ENCODE results near the gene FMNL2. TPM values are rescaled to one million over a fixed set of nuclear protein-coding genes. Genes with fewer than 3 reads are reported as not detected.
A peak's percentile ranks its signal among the peaks of the same experiment; 100 is the strongest.

The FMNL2 gene
- total and polyA plus RNA-seq, 11 donors, result 4.7 to 19.4 (median 5.5) TPM

DNA sequence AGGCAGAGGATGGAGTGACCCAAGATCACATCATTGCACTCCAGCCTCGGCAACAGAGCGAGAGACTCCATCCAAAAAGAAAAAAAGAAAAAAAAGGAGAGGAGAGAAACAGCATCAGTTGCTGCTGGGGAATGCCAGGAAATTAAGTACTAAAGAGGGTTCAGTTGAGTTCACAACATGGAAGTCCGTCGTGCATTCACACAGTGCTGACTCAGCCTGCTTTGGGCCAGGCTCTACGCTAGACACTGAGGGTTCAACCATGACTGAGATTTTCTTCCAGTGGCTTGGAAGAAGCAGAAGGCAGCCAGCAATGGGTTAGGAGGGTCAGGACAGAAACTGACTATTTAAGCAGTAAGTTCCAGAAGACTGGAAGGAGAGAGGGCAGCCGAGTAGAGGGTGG is 108.8 kb downstream of the FMNL2 start:
- Histone ChIP-seq H3K36me3 (no peaks in the 10 kb centered on the region), H3K4me1 (peaks cover 0 to 73% (median 20%) of the 10 kb centered on the region in 12 donors), H3K27me3 (no peaks in the 10 kb centered on the region), H3K27ac (peak overlapping the region in 3 of 12 donors; percentile 1 to 70 (median 2)), H3K9me3 (no peaks in the 10 kb centered on the region), H3K4me3 (no peak overlapping the region)
- intact Hi-C loops (cut with DNase I), result loop anchor here in 1 of 10 donors (5.0 kb wide), 1 partner anchor 39 kb away; no protein-coding TSS in a partner anchor
- TF ChIP-seq POLR2A (IDR thresholded peaks at IDR 0.05), result no peak
- TF ChIP-seq, protein P1, sequence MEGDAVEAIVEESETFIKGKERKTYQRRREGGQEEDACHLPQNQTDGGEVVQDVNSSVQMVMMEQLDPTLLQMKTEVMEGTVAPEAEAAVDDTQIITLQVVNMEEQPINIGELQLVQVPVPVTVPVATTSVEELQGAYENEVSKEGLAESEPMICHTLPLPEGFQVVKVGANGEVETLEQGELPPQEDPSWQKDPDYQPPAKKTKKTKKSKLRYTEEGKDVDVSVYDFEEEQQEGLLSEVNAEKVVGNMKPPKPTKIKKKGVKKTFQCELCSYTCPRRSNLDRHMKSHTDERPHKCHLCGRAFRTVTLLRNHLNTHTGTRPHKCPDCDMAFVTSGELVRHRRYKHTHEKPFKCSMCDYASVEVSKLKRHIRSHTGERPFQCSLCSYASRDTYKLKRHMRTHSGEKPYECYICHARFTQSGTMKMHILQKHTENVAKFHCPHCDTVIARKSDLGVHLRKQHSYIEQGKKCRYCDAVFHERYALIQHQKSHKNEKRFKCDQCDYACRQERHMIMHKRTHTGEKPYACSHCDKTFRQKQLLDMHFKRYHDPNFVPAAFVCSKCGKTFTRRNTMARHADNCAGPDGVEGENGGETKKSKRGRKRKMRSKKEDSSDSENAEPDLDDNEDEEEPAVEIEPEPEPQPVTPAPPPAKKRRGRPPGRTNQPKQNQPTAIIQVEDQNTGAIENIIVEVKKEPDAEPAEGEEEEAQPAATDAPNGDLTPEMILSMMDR (IDR thresholded peaks at IDR 0.05), result no peak
- no peak for ATAC-seq
- 69 to 80% (median 72%) methylated on average over 6 of the region's 6 CpGs for WGBS, 4 donors
- no peak for DNase-seq

DNA sequence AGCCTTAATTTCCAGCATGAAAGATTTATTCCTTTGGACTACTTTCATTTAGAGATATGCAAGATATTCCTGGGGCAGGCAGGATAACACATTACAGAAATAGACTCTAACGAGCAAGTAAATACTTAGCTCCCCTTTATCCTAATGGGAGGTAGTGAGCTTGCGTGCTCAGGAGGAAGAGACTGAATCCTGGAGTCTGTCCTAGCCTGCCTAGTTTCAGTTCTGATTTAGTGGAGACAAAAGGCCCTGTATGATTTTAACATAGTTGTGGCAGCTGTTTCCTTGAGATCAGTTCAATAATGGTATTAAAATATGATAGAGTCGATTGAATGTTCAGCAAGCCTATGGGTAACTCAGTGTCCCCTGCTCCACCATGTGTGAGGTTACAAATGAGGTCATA is 109.5 kb downstream of the FMNL2 start:
- intact Hi-C loops (cut with DNase I), result loop anchor here in 1 of 10 donors (5.0 kb wide), 1 partner anchor 38 kb away; no protein-coding TSS in a partner anchor
- no peak overlapping the region for H3K4me3 ChIP-seq
- WGBS, 4 donors, result 25 to 40% (median 38%) methylated on average over 3 of the region's 3 CpGs
- no peaks in the 10 kb centered on the region for H3K36me3 ChIP-seq
- H3K9me3 ChIP-seq, result no peaks in the 10 kb centered on the region
- H3K27ac ChIP-seq, result peak overlapping the region in 3 of 12 donors; percentile 1 to 70 (median 2)
- ATAC-seq (peak in 2 of 4 donors; percentile 33 to 45), DNase-seq (no peak)
- peaks cover 0 to 74% (median 21%) of the 10 kb centered on the region in 12 donors for H3K4me1 ChIP-seq
- H3K27me3 ChIP-seq, result no peaks in the 10 kb centered on the region
- no peak for TF ChIP-seq POLR2A (IDR thresholded peaks at IDR 0.05)
- TF ChIP-seq, protein P1 (IDR thresholded peaks at IDR 0.05), result no peak

DNA sequence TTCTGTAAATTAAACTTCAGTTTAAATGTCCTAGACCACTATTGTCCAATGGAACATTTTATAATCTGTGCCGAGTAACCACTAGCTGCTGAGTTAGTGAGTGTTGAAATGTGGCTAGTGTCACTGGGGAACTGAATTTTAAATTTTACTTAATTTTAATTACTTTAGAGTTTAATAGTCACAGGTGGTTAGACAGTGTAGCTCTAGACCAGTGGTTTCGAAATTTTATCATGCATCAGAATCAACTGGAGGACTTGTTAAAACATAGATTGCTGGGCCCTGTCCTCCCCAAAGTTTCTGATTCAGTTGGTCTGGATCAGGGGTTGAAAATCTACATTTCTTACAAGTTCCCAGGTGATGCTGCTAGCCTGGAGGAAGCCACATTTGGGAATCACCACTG is 110.4 kb downstream of the FMNL2 start:
- Histone ChIP-seq H3K9me3 (no peaks in the 10 kb centered on the region), H3K4me1 (peaks cover 0 to 66% (median 21%) of the 10 kb centered on the region in 12 donors), H3K27me3 (no peaks in the 10 kb centered on the region), H3K36me3 (no peaks in the 10 kb centered on the region), H3K4me3 (no peak overlapping the region), H3K27ac (peak overlapping the region in 2 of 12 donors; percentile 9 to 70)
- ATAC-seq (no peak), DNase-seq (no peak)
- TF ChIP-seq, protein P1 (IDR thresholded peaks at IDR 0.05), result no peak
- TF ChIP-seq POLR2A (IDR thresholded peaks at IDR 0.05), result no peak
- intact Hi-C loops (cut with DNase I), result no loop called here
- 40 to 90% (median 84%) methylated on average over 2 of the region's 2 CpGs for WGBS, 4 donors

DNA sequence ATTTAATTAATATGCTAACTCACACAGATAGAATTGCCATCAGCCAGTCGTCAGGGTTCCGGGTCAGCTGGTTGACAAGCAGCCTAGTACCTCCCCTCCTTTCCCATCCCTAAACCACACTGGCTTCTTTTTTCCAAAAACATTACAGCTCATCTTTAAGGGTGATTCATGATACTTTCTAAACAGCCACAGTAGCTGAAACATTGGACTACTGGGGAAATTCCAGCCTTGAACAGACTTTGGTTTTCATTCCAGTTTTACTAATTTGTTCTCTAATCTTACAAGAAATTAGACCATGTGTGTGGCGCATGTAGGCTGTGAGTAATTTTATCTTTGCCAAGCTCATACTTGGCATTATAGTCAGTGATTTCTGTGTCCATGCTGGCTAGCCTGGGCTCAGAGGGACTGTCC is 110.8 kb downstream of the FMNL2 start:
- peaks cover 0 to 61% (median 21%) of the 10 kb centered on the region in 12 donors for H3K4me1 ChIP-seq
- intact Hi-C loops (cut with DNase I), result no loop called here
- no peak overlapping the region for H3K4me3 ChIP-seq
- DNase-seq (no peak), ATAC-seq (peak; percentile 29 to 88 (median 66))
- 64 to 78% (median 67%) methylated on average over 3 of the region's 3 CpGs for WGBS, 4 donors
- no peaks in the 10 kb centered on the region for H3K36me3 ChIP-seq
- H3K27ac ChIP-seq, result peak overlapping the region in 2 of 12 donors; percentile 9 to 70
- no peak for TF ChIP-seq POLR2A (IDR thresholded peaks at IDR 0.05)
- TF ChIP-seq, protein P1 (IDR thresholded peaks at IDR 0.05), result no peak
- H3K27me3 ChIP-seq, result no peaks in the 10 kb centered on the region
- no peaks in the 10 kb centered on the region for H3K9me3 ChIP-seq

Data from heart left ventricle (tissue), 16 donors.